Gastrocnemius medialis (tissue), 4 donors: ENCODE measurements around the gene TRAF3IP3.

Experiments
- POLR2A ChIP-seq, 2 donors: fragments of 450-650 bp; IDR thresholded peaks; one replicate each; pipeline ENCODE4 v1.6.1; 2017; ENCODE audit warnings: antibody characterized with exemption in 2 of 2, mild to moderate bottlenecking in 2 of 2, moderate library complexity in 2 of 2
- TF ChIP-seq, protein P1 (sequence below), 5 experiments: fragments of 450-650 bp in 3 of 5; fragments of 200-600 bp in 2 of 5; sonication (generic) in 2 of 5; IDR thresholded peaks in 4 of 5; conservative IDR thresholded peaks in 1 of 5; 1 replicate in 4 of 5; 2 replicates in 1 of 5; pipeline ENCODE4 v1.5.1; 2016 to 2019; ENCODE audit warnings: antibody characterized with exemption in 5 of 5, mild to moderate bottlenecking in 3 of 5, moderate library complexity in 3 of 5

DNA sequence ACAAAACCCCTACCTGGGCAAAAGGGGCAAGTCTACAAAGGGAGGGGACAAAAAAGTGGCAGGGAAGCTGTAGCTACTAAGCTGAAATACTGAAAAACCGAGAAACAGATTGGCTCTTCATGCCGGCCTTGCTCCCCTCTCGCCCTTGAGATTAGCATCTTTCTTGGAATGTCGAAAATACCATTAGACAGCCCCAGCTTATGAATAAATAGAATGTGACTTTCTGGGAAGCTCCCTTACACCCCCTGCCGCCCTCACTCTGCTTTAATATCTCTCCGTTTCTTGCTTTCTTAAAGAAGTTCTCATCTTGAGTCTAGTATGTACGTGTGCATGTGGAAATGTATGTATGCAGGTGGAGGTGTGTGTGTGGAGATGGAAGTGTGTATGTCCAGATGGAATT, 14.1 kb downstream of the TRAF3IP3 start:
- no peak for TF ChIP-seq POLR2A (IDR thresholded peaks at IDR 0.05)
- TF ChIP-seq, protein P1, sequence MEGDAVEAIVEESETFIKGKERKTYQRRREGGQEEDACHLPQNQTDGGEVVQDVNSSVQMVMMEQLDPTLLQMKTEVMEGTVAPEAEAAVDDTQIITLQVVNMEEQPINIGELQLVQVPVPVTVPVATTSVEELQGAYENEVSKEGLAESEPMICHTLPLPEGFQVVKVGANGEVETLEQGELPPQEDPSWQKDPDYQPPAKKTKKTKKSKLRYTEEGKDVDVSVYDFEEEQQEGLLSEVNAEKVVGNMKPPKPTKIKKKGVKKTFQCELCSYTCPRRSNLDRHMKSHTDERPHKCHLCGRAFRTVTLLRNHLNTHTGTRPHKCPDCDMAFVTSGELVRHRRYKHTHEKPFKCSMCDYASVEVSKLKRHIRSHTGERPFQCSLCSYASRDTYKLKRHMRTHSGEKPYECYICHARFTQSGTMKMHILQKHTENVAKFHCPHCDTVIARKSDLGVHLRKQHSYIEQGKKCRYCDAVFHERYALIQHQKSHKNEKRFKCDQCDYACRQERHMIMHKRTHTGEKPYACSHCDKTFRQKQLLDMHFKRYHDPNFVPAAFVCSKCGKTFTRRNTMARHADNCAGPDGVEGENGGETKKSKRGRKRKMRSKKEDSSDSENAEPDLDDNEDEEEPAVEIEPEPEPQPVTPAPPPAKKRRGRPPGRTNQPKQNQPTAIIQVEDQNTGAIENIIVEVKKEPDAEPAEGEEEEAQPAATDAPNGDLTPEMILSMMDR (IDR thresholded peaks at IDR 0.05 in 4 of 5, conservative IDR thresholded peaks at IDR 0.05 in 1 of 5) = no peak
